Measurements from ENCODE around the gene VCX2.
"Not testable (repeated sequence)": the region's sequence is repeated elsewhere in the genome, so short reads cannot be mapped to it uniquely, and the experiment has no call there.

Gene VCX2

GRCh38 chrX:8125566-8125965 lies 45.5 kb downstream of the VCX2 start:
- no peak for TF ChIP-seq CTCF (IDR thresholded peaks at IDR 0.05; ENCODE audit: insufficient read depth, low read depth, low read length, missing control alignments)
- no peak overlapping the region for H3K4me3 ChIP-seq (ENCODE audit: low read depth, low read length)

GRCh38 chrX:8122538-8122937 lies 48.5 kb downstream of the VCX2 start:
- DNase-seq (ENCODE audit: low read depth), result no peak
- no peak overlapping the region for H3K4me3 ChIP-seq (ENCODE audit: low read depth, low read length)
- TF ChIP-seq CTCF (IDR thresholded peaks at IDR 0.05; ENCODE audit: insufficient read depth, low read depth, low read length, missing control alignments), result no peak

More at GRCh38 chrX:8125566-8125965, 45.5 kb downstream of the VCX2 start:
- no peak for DNase-seq (ENCODE audit: low read depth)

GRCh38 chrX:8121391-8121790 lies 49.7 kb downstream of the VCX2 start:
- not testable (repeated sequence) for DNase-seq (ENCODE audit: low read depth); H3K4me3 ChIP-seq (ENCODE audit: low read depth, low read length)
